GM21786 (cell line): ENCODE data around the gene ERF.

ENCODE experiments used
- ATAC-seq: cut with Tn5 transposase; IDR thresholded peaks from one replicate; pipeline ENCODE4 v1.9.1; 2021; ENCODE audit not compliant: unreplicated experiment

Gene ERF

GRCh38 chr19:42242512-42243409 lies 12.2 kb downstream of the ERF start, which contains the start of gene GSK3A:
Gene GSK3A (minus strand): TSS chr19:42242602. CDS start chr19:42242465, 137 bp downstream.
- ATAC-seq, result peak; percentile 59

GRCh38 chr19:42242069-42242511 lies 12.8 kb downstream of the ERF start:
- no peak for ATAC-seq

- ATAC-seq, result no peak
These were observed 13.6 kb downstream of the ERF start for GRCh38 chr19:42241279-42241678.

GRCh38 chr19:42239544-42240220 lies 15.2 kb downstream of the ERF start:
- no peak for ATAC-seq

- no peak for ATAC-seq
These were observed 19.7 kb downstream of the ERF start for GRCh38 chr19:42235181-42235580.

- ATAC-seq, result no peak
These were observed 20.6 kb downstream of the ERF start for GRCh38 chr19:42234364-42234763.

- ATAC-seq, result no peak
These were observed 21.1 kb downstream of the ERF start for GRCh38 chr19:42233678-42234292.

GRCh38 chr19:42233106-42233505 lies 21.8 kb downstream of the ERF start:
- ATAC-seq, result no peak

- no peak for ATAC-seq
These were observed 22.5 kb downstream of the ERF start for GRCh38 chr19:42232435-42232834.

- ATAC-seq, result no peak
These were observed 24.4 kb downstream of the ERF start for GRCh38 chr19:42230571-42230970.

GRCh38 chr19:42229855-42230351 lies 25.0 kb downstream of the ERF start:
- ATAC-seq, result no peak

GRCh38 chr19:42229301-42229854 lies 25.6 kb downstream of the ERF start:
- ATAC-seq, result no peak

- ATAC-seq, result no peak
These were observed 26.3 kb downstream of the ERF start for GRCh38 chr19:42228641-42229040.

- ATAC-seq, result no peak
These were observed 28.0 kb downstream of the ERF start for GRCh38 chr19:42226886-42227285.

- no peak for ATAC-seq
These were observed 29.1 kb downstream of the ERF start for GRCh38 chr19:42225718-42226292.

GRCh38 chr19:42224940-42225717 lies 29.8 kb downstream of the ERF start:
- ATAC-seq, result no peak

GRCh38 chr19:42220751-42221097 lies 34.2 kb downstream of the ERF start:
- no peak for ATAC-seq

GRCh38 chr19:42219812-42220750 lies 34.8 kb downstream of the ERF start, which contains the start of gene ZNF526:
Gene ZNF526 (plus strand): TSS chr19:42220312. CDS start chr19:42224404, 4,092 bp downstream.
- peak; percentile 80 for ATAC-seq
